GM18505 (cell line): Measurements from ENCODE around the gene PLXND1.

Experiments
- ATAC-seq: cut with Tn5 transposase; IDR thresholded peaks from one replicate; pipeline ENCODE4 v1.9.1; 2021; ENCODE audit not compliant: unreplicated experiment
- POLR2A ChIP-seq: IDR thresholded peaks from 4 replicates; pipeline ENCODE4 v1.6.1; 2011; ENCODE audit warnings: borderline replicate concordance; ENCODE audit not compliant: insufficient read depth, insufficient read length; ENCODE audit errors: extremely low read depth

PLXND1 gene

DNA sequence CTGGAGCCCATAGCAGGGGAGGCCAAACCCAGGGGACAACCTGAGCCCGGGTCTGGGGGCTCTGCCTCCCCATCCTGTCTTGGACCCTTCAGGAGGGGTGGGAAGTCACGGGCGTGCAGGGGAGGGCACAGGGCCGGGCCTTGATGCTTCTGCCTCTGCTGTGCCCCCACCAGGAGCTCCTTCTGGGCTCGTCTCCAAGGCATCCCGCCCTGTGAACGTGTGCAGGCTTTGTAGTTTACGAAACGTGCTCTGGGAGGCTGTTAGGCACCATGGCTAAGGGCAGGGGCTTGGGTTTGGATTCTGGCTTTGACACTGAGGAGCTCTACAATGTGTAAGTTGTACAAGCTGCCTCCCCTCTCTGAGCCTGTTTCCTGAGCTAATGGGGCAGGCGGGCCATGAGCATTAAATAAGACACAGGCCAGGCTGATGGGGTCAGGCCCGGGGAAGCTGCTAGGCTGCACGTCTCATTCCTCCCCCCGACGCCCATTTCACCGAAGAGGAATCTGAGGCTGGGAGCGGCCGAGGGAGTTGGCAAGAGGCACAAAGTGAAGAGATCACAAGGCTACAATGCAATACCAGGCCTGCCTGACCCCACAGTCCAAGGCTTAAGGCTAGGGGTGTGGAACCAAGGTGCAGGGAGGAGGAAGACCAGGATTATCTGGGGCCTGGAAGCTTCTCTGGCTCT, 19.6 kb downstream of the PLXND1 start:
- no peak for ATAC-seq
- no peak for TF ChIP-seq POLR2A

DNA sequence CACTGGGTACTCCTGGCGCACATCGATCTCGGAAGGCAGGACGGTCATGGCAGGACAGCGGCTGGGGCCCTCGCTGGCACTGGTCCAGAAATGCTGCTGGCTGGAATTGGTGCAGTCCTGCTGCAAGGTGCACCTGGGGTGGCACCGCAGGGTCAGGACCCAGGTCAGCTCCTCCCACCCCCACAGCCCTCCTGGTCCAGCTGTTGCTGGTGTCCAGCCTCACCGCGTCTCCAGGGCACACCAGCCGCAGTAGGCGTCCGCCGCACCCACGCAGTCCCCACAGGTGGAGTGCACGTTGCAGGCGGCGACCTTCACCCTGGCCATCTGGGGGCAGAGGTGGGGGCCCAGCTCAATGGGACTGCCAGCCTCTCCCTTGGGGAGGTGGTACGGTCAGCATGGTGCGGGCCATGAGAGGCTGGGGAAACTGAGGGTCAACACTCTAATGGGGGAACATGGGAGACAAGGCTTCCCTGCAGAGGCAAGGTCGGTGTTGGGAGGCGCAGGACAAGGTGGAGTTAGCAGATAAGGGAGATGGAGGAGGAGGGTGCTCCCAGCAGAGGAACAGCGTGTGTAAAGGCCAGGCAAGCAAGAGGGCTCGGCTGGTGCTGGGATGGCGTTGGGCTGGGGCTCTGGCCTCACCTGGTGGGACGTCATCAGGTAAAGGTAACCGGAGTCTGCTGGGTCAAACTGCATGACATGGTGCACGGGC, 20.4 kb downstream of the PLXND1 start:
- TF ChIP-seq POLR2A = no peak
- ATAC-seq = no peak

DNA sequence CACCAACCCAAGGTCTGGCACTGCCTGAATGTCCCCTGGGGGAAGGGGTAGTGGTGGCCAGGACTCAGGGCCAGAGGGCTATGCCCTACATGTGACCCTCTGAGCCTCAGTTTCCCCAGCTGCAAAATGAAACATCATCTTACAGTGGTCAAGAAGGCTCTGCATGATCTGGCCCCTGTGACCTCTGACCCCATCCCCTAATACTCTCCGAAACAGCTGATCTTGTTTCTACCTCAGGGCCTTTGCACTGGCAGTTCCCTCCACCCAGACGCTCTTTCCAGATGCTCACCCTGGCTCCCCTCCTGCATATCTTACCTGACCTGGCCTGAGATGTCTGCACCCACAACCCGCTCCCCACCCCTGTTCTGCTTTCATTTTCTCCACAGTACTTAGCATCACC, 21.8 kb downstream of the PLXND1 start:
- TF ChIP-seq POLR2A = no peak
- no peak for ATAC-seq

DNA sequence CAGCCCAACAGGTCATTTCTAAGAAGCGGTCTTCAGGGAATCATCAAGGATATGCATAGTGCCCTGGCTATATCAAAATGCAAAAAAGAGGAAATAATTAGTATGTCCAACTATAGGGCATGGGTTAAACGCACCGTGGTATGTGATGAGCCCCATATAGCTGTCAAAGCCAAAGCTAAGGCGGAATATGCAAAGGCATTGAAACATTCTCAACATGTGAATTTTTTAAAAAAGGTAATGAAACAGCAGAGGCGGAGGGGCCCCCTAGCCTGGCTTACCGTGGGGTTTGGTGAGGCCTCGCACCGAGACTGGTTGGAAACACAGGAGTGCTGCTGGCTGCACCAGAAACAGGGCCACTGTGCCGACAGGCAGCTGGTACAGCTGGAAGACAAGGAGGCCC, 23.2 kb downstream of the PLXND1 start:
- no peak for TF ChIP-seq POLR2A
- ATAC-seq = no peak

DNA sequence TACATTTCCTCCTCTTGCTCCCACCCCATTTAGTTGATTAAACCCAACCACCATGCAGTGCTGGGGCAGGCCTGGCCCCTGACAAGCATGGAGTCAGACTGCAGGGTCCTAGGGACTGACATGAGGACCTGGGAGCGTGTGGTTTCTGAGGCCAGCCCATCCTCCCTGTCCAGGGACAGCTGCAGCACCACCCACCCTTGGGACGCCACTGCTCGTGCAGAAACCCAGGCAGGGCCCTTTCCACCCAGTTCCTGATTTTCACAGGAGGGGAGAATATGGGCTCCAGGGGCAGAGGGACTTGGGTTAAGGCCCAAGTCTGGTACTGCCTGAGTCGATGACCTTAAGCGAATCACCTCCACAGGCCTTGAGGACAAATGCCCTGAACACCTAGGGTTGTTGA, 23.7 kb downstream of the PLXND1 start:
- no peak for ATAC-seq
- no peak for TF ChIP-seq POLR2A

DNA sequence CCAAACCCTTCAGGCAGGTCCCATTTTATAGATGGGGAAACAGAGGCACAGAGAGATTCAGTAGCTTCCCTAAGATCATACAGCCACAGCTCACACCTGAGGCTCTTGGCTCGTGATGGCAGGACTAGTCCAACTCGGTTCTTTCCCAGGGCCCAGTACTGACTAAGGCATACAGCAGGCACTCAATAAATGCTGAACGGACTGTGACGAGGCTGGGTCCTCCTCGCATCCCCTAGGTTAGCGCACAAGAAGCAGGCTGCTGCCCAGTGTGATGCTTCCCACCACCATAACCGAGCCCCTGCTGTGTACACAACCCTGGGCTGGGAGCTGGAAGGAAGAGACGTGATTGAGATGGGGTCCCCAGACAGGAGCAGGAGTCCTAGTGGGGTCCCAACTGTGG, 24.9 kb downstream of the PLXND1 start:
- no peak for ATAC-seq
- TF ChIP-seq POLR2A = no peak

DNA sequence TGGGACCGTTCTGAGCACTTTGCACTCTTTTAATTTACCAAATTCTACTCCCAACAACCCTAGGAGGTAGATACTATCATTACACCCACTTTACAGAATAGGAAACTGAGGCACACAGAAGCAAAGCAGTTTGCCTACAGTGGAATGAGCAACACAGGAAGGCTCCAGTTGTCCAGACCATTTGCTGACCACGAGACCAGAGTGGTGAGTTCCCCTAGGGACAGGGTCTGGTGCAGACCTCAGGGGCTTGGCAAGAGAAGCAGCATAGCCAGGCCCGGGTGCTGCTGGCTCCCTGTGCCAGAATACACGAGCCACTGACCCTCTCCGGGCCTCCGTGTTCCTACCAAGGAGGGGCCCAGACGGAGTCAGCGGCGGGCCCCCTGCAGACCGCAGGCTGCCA, 26.5 kb downstream of the PLXND1 start:
- no peak for ATAC-seq
- no peak for TF ChIP-seq POLR2A

DNA sequence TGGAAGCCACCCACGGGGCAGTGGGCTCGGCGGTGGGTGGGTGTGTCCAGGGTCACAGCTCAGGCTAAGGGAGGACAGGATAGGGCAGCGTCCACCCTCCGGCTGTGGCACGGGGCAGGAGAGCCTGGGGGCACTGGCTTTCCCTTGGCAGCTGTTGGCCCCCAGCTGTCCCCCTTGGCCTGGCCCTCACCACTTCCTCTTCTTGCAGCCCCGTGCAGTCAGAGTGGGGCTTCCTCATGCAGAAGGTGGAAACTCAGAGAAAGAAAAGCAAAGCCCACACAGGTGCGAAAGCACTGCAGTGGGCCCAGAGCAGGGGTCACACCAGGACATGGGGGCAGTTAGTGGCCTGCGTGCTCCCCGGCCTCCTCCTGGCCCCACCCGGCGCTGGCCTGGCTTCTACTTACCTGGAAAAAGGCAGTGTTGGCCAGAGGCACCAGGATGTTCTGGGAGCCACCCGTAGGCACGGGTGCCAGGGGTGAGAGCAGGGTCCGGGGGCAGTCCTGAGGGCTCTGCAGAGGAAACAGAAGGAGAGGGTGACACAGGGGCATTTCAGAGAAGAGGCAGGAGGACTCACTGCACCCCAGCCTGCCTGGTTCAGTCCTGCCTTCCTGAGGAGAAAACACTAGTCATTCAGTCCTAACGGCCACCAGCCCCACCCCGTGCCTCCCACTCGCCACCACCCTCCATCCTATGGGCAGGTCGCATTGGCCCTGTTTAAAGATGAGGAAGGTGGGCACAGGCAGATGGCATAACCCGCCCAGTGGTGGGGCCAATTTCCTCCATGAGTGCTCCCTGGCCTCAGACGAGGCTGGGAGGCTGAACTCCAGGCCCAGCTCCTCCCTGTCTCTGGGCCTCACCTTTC, 28.3 kb downstream of the PLXND1 start:
- no peak for TF ChIP-seq POLR2A
- ATAC-seq = peak; percentile 56

DNA sequence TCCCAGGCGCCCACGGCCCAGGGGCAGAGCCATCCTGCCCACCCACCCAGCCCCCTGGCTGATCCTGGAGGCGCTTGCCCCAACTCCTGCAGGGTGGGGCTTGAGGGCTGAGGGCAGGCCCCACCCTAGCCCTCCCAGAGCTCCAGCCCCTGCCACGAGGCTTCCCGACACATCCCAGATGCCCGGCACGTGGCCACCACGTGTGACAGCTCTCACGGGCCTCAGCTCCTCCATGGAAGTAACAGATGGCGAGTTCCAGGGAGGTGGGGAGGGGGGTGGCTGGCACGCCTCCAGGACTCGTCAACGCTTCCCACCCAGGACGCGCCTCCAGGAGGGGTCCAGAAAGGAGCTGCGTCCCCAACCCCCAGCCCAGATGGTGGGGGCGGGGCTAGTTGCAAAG, 29.1 kb downstream of the PLXND1 start:
- no peak for TF ChIP-seq POLR2A
- ATAC-seq = no peak

DNA sequence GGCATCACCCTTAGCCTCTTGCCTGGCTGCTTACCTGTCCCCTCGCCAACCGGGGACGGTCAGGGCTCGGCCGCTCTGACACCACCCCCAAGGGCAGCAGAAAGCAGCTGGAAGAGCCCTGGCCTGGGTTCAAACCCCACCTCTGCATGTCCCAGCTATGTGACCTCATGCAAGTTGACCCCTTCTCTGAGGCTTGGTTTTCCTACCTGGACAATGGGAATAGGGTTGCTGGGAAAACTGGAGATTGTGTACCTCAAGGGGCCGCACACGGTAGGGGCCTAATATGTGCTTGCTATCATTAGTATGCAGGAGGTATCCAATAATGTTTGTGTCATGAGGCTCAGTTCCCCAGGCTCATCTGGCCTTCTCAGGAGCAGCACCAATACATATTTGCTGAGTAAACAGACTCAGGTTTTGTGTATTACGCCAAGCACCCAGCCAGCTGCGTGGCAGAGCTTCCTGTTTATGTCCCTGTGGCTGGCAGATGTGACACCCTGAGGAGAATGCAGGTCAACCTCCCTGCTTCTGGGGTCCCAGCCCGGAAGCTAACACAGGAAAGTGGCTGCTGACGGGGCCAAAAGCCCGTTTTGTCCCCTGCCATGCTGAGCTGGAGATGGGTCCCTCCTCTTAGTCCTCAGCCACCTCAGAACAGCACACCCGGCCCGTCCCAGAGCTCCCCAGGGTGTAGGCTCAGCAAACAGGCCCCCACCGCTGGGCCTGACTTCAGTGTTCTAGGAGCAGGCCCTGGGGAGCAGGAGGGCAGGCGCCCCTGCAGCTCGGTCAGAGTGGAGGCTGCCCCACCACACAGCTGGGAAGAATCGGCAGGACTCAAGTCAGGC, 29.7 kb downstream of the PLXND1 start:
- peak; percentile 46 for ATAC-seq
- no peak for TF ChIP-seq POLR2A

DNA sequence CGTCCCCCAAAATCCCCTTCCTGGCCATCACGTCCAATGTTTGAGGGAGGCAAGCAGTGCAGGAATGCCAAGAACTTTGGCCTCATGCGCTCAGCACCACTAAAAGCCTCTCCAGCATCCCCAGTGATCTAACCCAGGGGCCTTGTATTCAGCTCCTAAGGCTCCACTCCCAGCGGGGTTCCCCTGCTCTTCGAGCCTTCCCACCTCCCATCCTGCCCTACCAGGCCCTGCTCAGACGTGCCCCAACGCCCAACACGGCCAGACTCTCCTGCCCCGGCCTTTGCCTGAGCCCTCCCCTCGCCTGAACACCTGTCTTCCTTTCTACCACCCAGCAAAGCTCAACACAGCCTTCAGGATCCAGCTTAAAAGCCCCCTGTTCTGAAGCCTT, 30.5 kb downstream of the PLXND1 start:
- no peak for TF ChIP-seq POLR2A
- ATAC-seq = no peak

DNA sequence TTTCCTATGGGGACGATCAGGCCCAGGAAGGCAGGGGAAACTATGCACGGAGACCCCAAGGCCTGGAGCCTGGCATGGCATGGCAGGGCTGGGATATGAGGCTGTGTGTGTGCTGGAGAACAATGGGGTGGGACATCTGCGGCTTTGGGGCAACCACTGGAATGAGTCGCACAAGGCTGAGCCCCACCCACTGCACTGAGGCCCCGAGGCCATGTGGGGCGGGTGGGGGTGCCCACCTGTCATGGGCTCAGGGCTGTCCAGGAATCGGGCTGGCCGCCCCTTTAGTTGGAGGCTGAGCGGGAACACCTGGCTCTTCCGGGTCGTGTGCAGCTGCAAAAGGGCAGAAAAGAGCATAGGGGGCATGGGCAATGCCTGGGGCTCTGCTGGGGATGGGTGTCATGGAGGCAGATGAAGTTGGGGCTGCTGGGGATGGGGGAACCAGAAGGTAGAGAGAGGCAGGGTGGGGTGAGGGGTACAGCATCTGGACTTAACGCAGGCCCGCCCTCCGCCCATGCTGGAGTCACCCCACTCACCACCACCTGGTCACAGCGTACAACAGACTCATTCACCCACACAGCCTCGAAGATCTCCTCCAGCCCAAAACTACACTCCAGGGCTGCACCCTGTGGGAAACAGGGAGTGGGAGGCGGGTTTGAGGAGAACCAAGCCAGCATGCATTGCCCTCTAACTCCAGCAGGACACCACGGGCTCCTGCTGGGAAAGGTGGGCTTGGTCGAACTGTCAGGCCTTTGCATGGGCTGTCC, 31.1 kb downstream of the PLXND1 start:
- TF ChIP-seq POLR2A = no peak
- no peak for ATAC-seq
